ENCODE results near the gene TMEM131L. TPM values are rescaled to one million over a fixed set of nuclear protein-coding genes. Genes with fewer than 3 reads are reported as not detected.

TMEM131L gene
- total RNA-seq, 2 experiments from 2014 or later = 25.2 to 26.3 TPM

DNA sequence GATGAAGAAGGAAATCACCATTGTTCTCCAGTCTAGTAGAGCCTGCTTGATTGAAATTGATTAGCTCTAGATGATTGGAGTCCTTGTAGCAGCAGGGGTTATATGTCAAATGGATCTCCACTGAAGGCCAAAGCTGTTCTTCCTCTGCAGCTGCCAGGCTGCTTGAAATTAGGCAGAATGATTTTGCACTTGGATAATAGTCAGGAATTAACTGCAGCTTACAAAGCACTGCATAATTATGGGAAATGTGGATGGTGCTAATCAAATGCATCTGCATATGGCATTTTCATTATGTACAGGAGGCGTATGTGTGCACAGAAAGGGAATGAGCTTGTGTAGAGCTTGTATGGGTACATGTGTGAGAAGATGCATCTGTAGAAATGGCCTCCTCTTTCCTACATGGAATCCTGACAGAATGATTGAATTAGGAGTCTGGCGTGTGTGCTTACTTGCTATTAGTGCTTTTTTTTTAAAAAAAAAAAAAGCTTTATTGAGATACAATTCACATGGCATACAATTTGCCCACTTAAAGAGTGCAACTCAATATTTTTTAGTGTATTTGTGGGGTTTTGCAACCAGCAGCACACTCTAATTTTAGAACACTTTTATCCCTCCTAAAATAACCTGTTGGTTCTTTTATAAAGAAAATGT, 65.9 kb downstream of the TMEM131L start:
- no peak overlapping the region for H3K27ac Mint-ChIP-seq
- POLR2A ChIA-PET = interaction anchor here (0.8 to 8.1 kb wide), 7 partner anchors 9 to 99 kb away, joined by 3 to 43 read pairs (median 16); partner anchors contain the start of gene TMEM131L

GRCh38 chr4:153532636-153533035, 66.5 kb downstream of the TMEM131L start:
- no peak for DNase-seq
- CTCF ChIA-PET = interaction anchor here (1.2 to 1.8 kb wide), 4 partner anchors 9 to 66 kb away, joined by 3 to 6 read pairs (median 5); partner anchors contain the start of gene TMEM131L
- Mint-ChIP-seq H3K9me3 (no peaks in the 10 kb centered on the region), H3K4me1 (peaks cover 63% of the 10 kb centered on the region), H3K36me3 (ENCODE audit: low read depth) (peaks cover 15% of the 10 kb centered on the region), H3K27me3 (no peaks in the 10 kb centered on the region), H3K27ac (no peak overlapping the region), H3K4me3 (no peak overlapping the region)
- POLR2A ChIA-PET = interaction anchor here (0.8 to 5.0 kb wide), 4 partner anchors 9 to 66 kb away, joined by 3 to 26 read pairs (median 12); partner anchors contain the start of gene TMEM131L

More for the DNA sequence above, 65.9 kb downstream of the TMEM131L start:
- CTCF ChIA-PET = interaction anchor here (1.0 to 1.8 kb wide), 7 partner anchors 9 to 111 kb away, joined by 3 to 6 read pairs (median 4); partner anchors contain the start of gene TMEM131L
- no peak for DNase-seq
- Mint-ChIP-seq H3K36me3 (ENCODE audit: low read depth) (peaks cover 20% of the 10 kb centered on the region), H3K4me3 (no peak overlapping the region), H3K9me3 (no peaks in the 10 kb centered on the region), H3K27me3 (no peaks in the 10 kb centered on the region), H3K4me1 (peaks cover 69% of the 10 kb centered on the region)

GRCh38 chr4:153533387-153533786, 67.2 kb downstream of the TMEM131L start:
- ChIA-PET POLR2A (interaction anchor here (1.2 to 1.9 kb wide), 2 partner anchors 11 to 66 kb away, joined by 3 to 8 read pairs; no protein-coding TSS in a partner anchor), CTCF (interaction anchor here (1.8 kb wide), 1 partner anchor 50 kb away, joined by 3 read pairs; no protein-coding TSS in a partner anchor)
- Mint-ChIP-seq H3K4me3 (no peak overlapping the region), H3K4me1 (peaks cover 58% of the 10 kb centered on the region), H3K9me3 (no peaks in the 10 kb centered on the region), H3K27me3 (no peaks in the 10 kb centered on the region), H3K27ac (no peak overlapping the region), H3K36me3 (ENCODE audit: low read depth) (peaks cover 12% of the 10 kb centered on the region)
- no peak for DNase-seq

DNA sequence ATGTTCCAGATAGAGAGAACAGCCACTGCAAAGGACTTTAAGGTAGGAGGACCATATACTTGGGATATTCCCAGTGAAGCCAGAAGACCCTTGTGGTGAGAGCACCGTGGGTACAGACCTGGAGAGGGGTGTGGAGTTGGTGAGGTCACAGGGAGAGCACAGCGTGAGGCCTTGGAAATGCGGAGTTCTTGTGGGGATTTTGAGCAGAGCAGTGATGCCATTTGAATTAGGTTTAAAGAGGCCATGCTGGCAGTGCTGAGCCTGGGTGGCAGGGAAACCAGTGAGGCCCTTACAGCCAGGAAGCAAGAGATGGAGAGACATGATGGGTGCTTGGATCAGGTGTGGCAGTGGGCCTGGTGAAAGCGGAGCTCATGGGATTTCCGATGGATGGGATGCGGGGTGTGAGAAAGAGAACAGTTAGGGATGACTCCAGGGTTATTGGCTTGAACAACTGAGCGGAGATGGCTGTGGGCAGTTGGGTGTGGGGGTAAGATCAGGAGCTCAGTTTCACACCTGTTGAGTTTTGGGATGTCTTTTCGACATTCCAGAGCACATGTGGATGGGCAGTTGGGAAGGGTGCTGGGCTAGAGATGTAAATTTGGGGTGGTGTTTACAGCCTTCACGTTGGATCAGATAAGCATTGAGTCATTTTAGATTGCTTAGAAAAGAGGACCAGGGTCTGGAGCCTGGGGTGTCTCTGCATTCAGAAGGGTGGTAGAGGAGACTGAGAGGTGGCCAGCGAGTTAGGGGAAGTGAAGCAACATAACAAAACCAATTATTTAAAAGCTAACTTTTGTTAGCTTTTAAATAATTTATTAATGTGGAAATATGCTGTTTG, 68.9 kb downstream of the TMEM131L start:
- H3K27me3 Mint-ChIP-seq = no peaks in the 10 kb centered on the region
- no peak for DNase-seq
- H3K9me3 Mint-ChIP-seq = no peaks in the 10 kb centered on the region
- H3K27ac Mint-ChIP-seq = no peak overlapping the region
- no peak overlapping the region for H3K4me3 Mint-ChIP-seq
- peaks cover 41% of the 10 kb centered on the region for H3K4me1 Mint-ChIP-seq
- ChIA-PET POLR2A (interaction anchor here (1.1 to 1.3 kb wide), 3 partner anchors 14 to 190 kb away, joined by 3 to 7 read pairs (median 4); partner anchors contain the start of gene TMEM131L), CTCF (interaction anchor here (0.8 to 2.7 kb wide), 4 partner anchors 68 to 192 kb away, joined by 3 to 8 read pairs (median 4); partner anchors contain the start of gene TMEM131L)
- peaks cover 10% of the 10 kb centered on the region for H3K36me3 Mint-ChIP-seq (ENCODE audit: low read depth)

GRCh38 chr4:153535772-153536513, 69.8 kb downstream of the TMEM131L start:
- no peak overlapping the region for H3K4me3 Mint-ChIP-seq
- no peaks in the 10 kb centered on the region for H3K9me3 Mint-ChIP-seq
- POLR2A ChIA-PET = interaction anchor here (1.0 to 1.3 kb wide), 4 partner anchors 9 to 191 kb away, joined by 3 to 7 read pairs (median 4); partner anchors contain the start of gene TMEM131L
- H3K27me3 Mint-ChIP-seq = no peaks in the 10 kb centered on the region
- peaks cover 40% of the 10 kb centered on the region for H3K4me1 Mint-ChIP-seq
- CTCF ChIA-PET = interaction anchor here (1.7 to 2.7 kb wide), 2 partner anchors 69 to 103 kb away, joined by 4 to 8 read pairs; partner anchors contain the start of gene TMEM131L
- no peak overlapping the region for H3K27ac Mint-ChIP-seq
- DNase-seq = no peak
- peaks cover 13% of the 10 kb centered on the region for H3K36me3 Mint-ChIP-seq (ENCODE audit: low read depth)

DNA sequence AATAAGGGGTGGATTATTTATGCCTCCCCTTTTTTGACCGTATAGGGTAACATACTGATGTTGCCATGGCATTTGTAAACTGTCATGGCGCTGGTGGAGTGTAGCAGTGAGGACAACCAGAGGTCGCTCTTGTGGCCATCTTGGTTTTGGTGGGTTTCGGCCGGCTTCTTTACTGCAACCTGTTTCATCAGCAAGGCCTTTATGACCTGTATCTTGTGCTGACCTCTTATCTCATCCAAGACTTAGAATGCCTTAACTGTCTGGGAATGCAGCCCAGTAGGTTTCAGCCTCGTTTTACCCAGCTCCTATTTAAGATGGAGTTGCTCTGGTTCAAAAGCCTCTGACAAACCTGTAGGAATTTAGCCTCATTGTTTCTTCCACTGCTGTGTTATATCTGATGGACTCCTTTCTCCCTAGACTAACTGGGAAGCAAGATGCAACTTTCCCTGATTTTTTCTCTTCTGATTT, 71.4 kb downstream of the TMEM131L start:
- CTCF ChIA-PET = no interaction called here
- no peak overlapping the region for H3K4me3 Mint-ChIP-seq
- H3K9me3 Mint-ChIP-seq = no peaks in the 10 kb centered on the region
- H3K36me3 Mint-ChIP-seq (ENCODE audit: low read depth) = peaks cover 19% of the 10 kb centered on the region
- H3K27me3 Mint-ChIP-seq = no peaks in the 10 kb centered on the region
- H3K27ac Mint-ChIP-seq = no peak overlapping the region
- DNase-seq = no peak
- POLR2A ChIA-PET = no interaction called here
- H3K4me1 Mint-ChIP-seq = peaks cover 46% of the 10 kb centered on the region

- Mint-ChIP-seq H3K27ac (no peak overlapping the region), H3K4me1 (peaks cover 44% of the 10 kb centered on the region), H3K36me3 (ENCODE audit: low read depth) (peaks cover 21% of the 10 kb centered on the region), H3K27me3 (no peaks in the 10 kb centered on the region), H3K9me3 (no peaks in the 10 kb centered on the region), H3K4me3 (no peak overlapping the region)
- ChIA-PET CTCF (interaction anchor here (0.8 kb wide), 1 partner anchor 424 kb away, joined by 5 read pairs; no protein-coding TSS in a partner anchor), POLR2A (no interaction called here)
- DNase-seq = no peak
Measured at GRCh38 chr4:153538487-153539357, 72.6 kb downstream of the TMEM131L start.

DNA sequence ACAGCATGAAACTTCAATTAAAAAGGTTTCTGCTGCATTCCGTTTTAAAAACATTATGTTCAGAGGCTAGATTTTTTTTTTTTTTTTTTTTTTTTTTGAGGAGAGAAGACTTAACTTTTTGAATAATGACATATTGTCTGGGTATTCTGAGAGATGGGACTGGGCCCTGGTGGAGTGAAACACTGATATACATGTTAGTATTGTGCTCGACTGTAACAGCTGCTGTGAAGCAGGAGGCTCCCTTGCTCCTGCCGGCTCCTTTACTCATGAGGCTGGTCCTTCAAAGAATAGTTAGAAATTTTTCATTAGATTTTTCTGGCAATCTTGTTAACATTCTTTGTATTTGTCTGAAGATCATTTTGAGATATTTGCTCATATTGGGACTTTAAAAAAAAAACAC, 73.3 kb downstream of the TMEM131L start:
- ChIA-PET POLR2A (no interaction called here), CTCF (interaction anchor here (0.8 kb wide), 1 partner anchor 425 kb away, joined by 5 read pairs; no protein-coding TSS in a partner anchor)
- no peak for DNase-seq
- Mint-ChIP-seq H3K27me3 (no peaks in the 10 kb centered on the region), H3K9me3 (no peaks in the 10 kb centered on the region), H3K27ac (no peak overlapping the region), H3K36me3 (ENCODE audit: low read depth) (peaks cover 21% of the 10 kb centered on the region), H3K4me3 (no peak overlapping the region), H3K4me1 (peaks cover 42% of the 10 kb centered on the region)

DNA sequence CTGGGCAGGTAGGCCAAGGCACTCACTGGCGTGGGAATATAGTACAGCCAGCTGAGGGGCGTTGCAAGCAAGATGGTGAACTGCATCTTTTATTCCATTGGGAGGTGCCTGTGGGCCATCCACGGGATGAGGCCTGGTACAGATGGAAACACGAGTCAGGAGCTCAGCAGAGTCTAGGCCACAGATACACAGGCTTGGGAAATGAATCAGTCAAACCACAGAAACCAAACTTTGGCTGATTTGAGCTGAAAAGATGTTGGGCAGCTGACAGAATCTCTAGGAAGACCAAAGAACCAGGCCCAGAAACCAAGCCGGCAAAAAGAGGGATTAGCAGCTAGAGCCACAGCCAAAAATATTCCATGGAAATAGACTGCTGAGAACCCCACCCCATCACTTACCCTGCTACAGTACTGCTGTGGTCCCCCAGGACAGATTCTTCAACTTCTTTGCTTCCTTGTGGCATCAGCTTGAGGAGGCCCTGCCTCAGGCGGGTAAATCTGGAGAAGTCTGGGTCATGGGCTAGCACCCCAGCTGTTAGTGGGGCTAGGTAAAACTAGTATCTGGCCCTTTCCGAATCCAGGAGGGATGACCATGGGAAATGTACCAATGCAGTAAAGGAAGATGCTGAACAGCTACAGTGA, 75.4 kb downstream of the TMEM131L start:
- H3K9me3 Mint-ChIP-seq = no peaks in the 10 kb centered on the region
- CTCF ChIA-PET = interaction anchor here (0.7 to 2.1 kb wide), 8 partner anchors 10 to 108 kb away, joined by 3 to 11 read pairs (median 4); no protein-coding TSS in a partner anchor
- H3K27ac Mint-ChIP-seq = no peak overlapping the region
- no peaks in the 10 kb centered on the region for H3K27me3 Mint-ChIP-seq
- peak; percentile 41 for DNase-seq
- POLR2A ChIA-PET = interaction anchor here (0.8 to 2.6 kb wide), 10 partner anchors 10 to 112 kb away, joined by 3 to 16 read pairs (median 4); partner anchors contain the start of gene TMEM131L
- peaks cover 16% of the 10 kb centered on the region for H3K36me3 Mint-ChIP-seq (ENCODE audit: low read depth)
- H3K4me3 Mint-ChIP-seq = no peak overlapping the region
- peaks cover 28% of the 10 kb centered on the region for H3K4me1 Mint-ChIP-seq

GRCh38 chr4:153542131-153542530, 76.0 kb downstream of the TMEM131L start:
- Mint-ChIP-seq H3K4me1 (peaks cover 28% of the 10 kb centered on the region), H3K36me3 (ENCODE audit: low read depth) (peaks cover 16% of the 10 kb centered on the region), H3K27me3 (no peaks in the 10 kb centered on the region), H3K27ac (no peak overlapping the region), H3K4me3 (no peak overlapping the region), H3K9me3 (no peaks in the 10 kb centered on the region)
- ChIA-PET CTCF (interaction anchor here (0.7 to 2.1 kb wide), 6 partner anchors 11 to 109 kb away, joined by 3 to 7 read pairs (median 4); no protein-coding TSS in a partner anchor), POLR2A (interaction anchor here (0.8 to 2.6 kb wide), 9 partner anchors 10 to 112 kb away, joined by 3 to 16 read pairs (median 4); partner anchors contain the start of gene TMEM131L)
- DNase-seq = no peak

- H3K27ac Mint-ChIP-seq = no peak overlapping the region
- peaks cover 27% of the 10 kb centered on the region for H3K4me1 Mint-ChIP-seq
- no peak for DNase-seq
- ChIA-PET CTCF (interaction anchor here (0.9 kb wide), 1 partner anchor 31 kb away, joined by 3 read pairs; no protein-coding TSS in a partner anchor), POLR2A (interaction anchor here (1.3 to 2.6 kb wide), 2 partner anchors 11 to 77 kb away, joined by 3 to 16 read pairs; no protein-coding TSS in a partner anchor)
- peaks cover 14% of the 10 kb centered on the region for H3K36me3 Mint-ChIP-seq (ENCODE audit: low read depth)
- no peaks in the 10 kb centered on the region for H3K9me3 Mint-ChIP-seq
- no peaks in the 10 kb centered on the region for H3K27me3 Mint-ChIP-seq
- no peak overlapping the region for H3K4me3 Mint-ChIP-seq
Measured at GRCh38 chr4:153542834-153543233, 76.7 kb downstream of the TMEM131L start.

Data from activated CD4-positive, alpha-beta memory T cell treated with anti-CD3 and anti-CD28 coated beads, Interleukin-2, amount 10 ng/mL, durations not matched to agents 7 days and 5 days (primary cell).